KBM-7 (cell line): ENCODE measurements around the gene ARGLU1.
A peak's percentile ranks its signal among the peaks of the same experiment; 100 is the strongest.

ENCODE experiments used
- DNase-seq: peaks from one replicate; pipeline ENCODE4 v3.0.0-alpha.2; 2015
- in situ Hi-C: fragments of 300-500 bp; cut with MboI; formaldehyde crosslinking; loops from 2 replicates; pipeline ENCODE4 v1.14.3; 2020; ENCODE audit warnings: low sequenced_read_pairs, low pct_unique_long_range_greater_than_20kb, mixed read lengths

ARGLU1 gene

DNA sequence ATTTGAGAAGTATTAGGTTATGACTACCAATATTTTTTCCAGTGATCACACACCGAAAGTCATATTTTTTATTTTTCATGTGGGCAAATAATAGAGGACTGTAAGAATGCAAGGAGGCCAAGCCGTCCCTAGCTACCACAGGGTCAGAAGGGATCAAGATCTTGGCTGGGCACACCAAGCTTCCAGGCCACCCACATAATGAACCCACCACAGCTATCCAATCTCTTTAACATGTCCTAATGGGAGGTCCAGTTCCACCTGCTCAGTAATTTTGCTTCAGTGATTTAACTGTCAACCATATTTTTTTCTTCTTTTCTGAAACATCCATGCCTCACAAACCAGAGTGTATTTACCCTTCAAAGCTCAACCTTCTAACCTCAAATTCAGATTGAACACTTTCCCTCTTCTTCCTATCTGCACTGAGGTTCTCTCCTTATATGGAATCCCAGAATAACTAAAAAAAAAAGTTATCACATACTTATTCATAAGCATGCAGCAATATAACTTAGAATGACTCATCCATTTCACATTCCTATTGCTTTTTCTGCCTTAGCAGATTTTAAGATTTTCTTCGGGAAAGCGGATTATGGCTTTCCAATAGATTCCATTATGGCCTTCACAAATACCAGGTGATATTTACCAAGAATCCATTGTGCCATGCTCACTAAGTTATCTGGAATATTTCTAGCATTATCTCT lies 12.2 kb downstream of the ARGLU1 start:
- in situ Hi-C loops = loop anchor here (25.0 kb wide), 1 partner anchor 357 kb away; no protein-coding TSS in a partner anchor
- DNase-seq = no peak

- in situ Hi-C loops = loop anchor here (25.0 kb wide), 1 partner anchor 361 kb away; no protein-coding TSS in a partner anchor
- DNase-seq = no peak
Observed at GRCh38 chr13:106551751-106552150, 16.2 kb downstream of the ARGLU1 start.

GRCh38 chr13:106551350-106551749 lies 16.6 kb downstream of the ARGLU1 start:
- in situ Hi-C loops = loop anchor here (25.0 kb wide), 1 partner anchor 361 kb away; no protein-coding TSS in a partner anchor
- DNase-seq = peak; percentile 37

DNA sequence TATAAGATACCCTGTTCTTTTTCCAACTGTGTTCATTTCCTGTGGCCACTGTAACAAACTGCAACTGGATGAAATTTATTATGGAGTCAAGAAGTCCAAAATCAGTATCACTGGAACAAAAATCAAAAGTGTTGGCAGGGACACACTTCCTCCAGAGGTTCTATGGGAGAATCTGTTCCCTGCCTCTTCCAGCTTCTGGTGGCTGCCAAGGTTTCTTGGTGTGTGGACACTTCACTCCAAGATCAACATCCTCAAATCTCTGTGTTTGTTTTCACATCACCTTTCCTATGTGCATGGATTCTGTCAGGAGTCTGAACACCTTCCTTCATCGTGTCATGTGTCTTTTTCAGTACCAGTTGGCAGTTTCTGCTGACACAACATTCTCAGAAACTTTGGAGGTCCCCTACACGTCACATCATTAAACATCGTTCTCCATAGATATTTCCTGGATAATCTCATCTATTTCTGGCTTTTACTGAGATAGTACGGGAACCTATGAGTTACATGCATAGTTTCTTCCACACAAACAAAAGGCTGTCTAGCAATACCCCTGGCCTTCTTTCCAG lies 17.3 kb downstream of the ARGLU1 start:
- DNase-seq = no peak
- in situ Hi-C loops = loop anchor here (25.0 kb wide), 1 partner anchor 362 kb away; no protein-coding TSS in a partner anchor

- in situ Hi-C loops = no loop called here
- no peak for DNase-seq
Observed at GRCh38 chr13:106548064-106548696, 19.8 kb downstream of the ARGLU1 start.

DNA sequence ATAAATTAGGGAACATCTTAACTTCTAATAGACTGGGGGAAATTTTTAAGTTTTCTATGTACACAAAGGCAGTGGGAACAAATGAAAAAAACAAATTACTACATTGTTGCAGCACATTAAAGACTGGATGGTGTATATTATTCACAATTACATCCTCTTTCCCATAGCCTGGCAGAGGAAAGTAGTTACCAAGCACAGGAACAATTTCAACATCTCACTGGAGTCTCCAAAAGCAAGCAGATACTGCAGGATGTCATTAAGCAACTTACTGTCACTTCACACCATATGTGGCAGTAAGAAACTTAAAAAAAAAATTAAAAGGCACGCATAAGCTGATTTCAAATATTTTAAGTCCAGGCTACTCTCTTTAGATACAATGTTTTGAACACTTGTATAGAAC lies 26.1 kb downstream of the ARGLU1 start:
- no peak for DNase-seq
- in situ Hi-C loops = no loop called here

DNA sequence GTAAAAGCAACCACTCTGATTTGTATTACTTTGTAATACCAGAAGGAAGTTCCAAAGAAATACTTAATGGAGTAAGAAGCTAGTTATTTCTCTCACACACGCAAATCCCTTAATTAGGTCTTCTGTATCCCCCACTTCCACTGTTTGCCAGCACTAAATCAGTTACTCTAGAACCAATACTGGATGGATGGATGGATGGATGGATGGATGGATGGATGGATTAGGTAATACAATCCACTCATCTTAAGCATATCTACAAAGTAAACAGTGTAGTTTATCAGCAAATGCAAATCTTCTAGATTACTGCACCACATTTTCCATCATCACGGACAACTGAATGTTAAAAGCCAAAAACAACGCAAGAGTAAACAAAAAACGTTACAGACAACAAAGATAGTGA lies 27.3 kb downstream of the ARGLU1 start:
- DNase-seq = no peak
- in situ Hi-C loops = no loop called here

GRCh38 chr13:106537521-106537920 lies 30.4 kb downstream of the ARGLU1 start:
- no peak for DNase-seq

DNA sequence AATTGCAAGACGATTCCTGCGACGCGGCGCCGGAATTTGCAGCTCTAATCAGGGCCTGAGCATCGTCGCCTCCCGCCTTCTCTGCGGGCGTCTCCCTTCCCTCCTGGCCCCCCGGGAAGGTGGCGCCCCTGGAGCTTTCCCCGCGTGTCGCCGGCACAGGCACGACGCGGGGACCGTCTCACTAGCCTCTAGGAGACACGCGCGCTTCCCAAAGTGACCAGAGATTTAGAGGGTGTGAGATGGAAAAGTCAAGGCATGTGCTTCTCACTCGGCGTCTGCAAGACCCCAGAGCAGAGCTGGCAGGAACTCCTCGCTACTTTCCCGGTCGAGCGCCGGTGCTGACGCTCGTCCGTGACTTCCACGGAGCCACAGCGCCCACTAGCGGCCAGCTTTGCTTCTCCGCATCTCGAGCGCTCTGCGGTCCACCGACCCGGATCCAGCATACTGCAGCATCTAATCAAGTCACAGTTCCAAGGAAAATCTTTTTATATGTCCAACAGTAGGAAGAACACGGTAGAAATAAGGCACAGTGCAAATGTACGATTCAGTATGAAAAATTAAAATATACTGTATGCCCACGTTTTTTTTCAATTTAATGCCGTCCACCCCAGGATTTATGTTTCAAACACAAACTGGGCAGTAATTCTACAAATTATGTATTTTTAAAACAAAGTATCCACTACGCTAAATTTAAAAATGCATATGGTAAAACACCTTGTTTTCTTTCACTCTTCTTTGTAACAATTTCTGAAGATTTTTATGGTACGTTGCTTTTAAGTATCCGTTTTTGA lies 31.5 kb downstream of the ARGLU1 start:
- DNase-seq = peak; percentile 86
- in situ Hi-C loops = no loop called here

More at GRCh38 chr13:106537521-106537920, 30.4 kb downstream of the ARGLU1 start:
- in situ Hi-C loops = no loop called here

GRCh38 chr13:106535552-106536243 lies 32.2 kb downstream of the ARGLU1 start, which contains the start of gene EFNB2:
EFNB2 (minus strand) TSS chr13:106535662; CDS start chr13:106534964, 698 bp downstream.
- peak; percentile 94 for DNase-seq
- in situ Hi-C loops = no loop called here

- DNase-seq = no peak
- in situ Hi-C loops = no loop called here
Observed at GRCh38 chr13:106534639-106535551, 33.0 kb downstream of the ARGLU1 start.

DNA sequence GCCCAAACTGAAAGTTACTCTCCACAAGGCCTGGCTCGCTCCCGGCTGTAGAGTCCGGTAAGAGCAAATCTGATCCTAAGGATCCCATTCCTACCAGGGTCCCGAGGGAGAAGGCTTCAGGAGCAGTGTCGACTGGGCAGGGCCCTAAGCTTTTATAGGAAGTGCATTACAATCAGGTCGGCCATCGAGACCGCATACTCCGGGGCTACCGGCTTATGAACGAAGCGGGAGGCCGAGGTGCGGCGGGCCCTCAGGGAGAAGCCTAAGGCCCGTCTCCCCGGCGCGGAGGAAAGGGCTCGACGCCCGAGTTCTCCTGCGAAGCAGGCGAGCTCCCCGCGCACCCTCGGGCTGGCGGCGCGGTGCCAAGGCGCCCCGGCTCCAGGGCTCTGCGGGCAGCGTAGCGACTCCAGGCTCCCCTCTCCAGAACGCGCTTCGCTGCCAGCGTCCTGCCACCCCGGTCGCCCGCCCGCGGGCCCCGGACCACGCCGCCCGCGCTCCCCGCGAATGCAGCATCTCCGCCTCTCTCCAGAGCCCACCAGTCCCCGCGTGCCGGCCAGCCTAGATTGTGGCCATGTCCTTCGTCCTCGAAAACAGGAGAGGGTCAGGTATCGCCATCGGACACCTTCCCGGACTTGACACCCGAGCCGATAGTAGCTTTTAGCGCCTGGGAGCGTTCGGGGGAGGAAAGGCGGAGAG lies 33.8 kb downstream of the ARGLU1 start:
- in situ Hi-C loops = no loop called here
- no peak for DNase-seq

DNA sequence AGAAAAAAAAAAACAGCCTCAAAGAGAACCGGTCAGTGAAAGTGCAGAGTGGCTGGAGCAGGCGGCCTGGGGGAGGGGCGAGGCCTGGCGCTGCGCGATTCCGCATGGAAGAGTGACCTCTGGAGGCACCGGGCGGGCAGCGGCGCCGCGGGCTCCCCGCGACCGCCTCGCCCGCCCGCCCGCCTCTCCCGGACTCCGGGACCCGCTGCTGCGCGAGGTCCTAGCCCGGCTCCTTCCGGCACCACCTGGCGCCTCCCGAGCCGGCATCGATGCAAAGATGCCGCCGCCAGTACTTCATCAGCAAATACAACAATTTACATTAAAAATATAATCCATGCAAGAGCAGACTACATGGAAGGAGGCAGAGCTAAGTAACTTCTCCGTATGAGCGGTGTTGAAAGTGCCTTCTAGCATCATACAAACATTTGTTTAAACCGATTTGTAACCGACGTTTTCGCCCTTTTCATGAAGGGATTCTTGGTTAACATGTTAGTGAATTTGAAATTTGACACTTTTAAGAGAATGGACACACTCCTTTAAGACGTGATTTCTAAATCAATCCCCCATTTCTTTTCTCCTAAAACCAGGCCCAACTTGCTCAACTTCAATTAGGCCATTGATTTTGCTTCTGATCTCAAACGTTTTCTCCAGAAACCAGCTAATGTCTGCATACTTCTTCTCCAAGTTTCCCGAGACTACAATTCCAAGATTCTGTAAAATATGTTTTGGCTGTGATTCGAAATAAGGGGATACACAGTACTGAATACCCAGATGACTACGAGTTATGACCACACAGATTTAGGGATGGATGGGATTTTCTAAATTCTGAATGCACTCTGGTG lies 34.6 kb downstream of the ARGLU1 start:
- DNase-seq = peak; percentile 42
- in situ Hi-C loops = no loop called here

DNA sequence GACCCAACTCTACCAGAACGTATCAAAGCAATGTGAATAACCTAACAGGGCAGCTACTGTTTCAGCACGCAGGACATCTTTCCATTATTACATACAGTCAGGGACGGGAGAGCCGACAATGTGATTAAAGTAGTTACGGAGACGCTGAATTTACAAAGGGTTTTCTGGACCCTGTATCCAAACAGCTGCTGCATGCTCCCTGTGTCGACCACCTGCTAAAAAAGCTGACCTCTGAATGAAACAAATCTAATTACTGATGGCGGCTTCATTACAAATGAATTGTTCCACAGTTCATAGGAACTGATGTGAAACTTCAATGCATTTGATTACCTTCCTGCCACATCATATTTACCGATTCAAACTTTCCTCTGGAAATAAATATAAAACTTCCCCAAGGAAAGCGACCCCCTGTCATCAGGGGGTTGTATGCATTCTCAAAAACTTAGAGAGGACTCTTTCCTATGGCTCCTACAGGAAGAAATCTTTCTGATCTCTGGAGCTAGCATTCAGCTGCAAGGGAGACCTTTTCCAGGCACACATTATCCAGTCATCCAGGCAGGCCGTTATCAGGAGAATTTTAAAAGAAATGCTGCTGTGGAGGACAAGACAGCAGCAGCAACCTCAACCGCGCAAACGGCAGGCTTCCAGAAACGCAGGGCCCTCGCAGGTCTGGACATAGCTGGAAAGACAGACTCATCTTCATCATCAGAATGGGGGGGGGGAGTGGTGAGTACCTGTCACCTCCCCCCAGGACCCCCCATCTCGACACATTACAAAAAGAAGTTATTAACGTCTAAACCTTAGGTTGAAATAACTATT lies 35.6 kb downstream of the ARGLU1 start:
- in situ Hi-C loops = no loop called here
- DNase-seq = no peak

DNA sequence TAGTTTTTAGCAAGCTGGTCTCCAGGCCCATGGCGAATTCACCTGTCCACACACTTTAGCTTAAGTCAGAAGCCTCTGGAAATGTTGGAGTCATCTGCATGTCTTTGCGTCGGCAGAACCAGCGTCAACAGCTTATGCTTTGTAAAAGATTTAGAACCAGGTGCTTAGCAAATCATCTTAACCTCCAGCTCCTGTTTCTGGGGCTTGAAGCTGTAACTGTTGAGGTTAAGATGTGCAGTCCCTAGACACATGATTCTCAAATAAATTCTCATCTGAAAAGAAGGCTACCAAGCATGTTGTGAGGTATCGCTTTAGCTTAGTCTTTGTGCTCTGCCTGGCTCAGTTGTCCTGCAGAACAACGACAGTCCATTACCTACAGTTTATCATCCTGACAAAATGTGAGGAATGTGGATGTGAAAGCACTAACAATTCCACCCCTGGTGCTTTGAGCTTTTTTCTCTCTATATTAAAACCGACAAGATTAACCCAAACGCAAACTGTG lies 36.9 kb downstream of the ARGLU1 start:
- no peak for DNase-seq
- in situ Hi-C loops = no loop called here
